Stimulated activated CD4-positive, alpha-beta T cell treated with anti-CD3 and anti-CD28 coated beads, TNF-alpha, amount 100 ng/mL, for 24 hours (primary cell): ENCODE data around the gene TMEM223.
"Not testable (repeated sequence)": the region's sequence is repeated elsewhere in the genome, so short reads cannot be mapped to it uniquely, and the experiment has no call there.

Experiments used
- DNase-seq, 3 experiments: peaks; one replicate each; pipeline ENCODE4 v3.0.0-alpha.2; 2020; ENCODE audit warnings: low read depth in 3 of 3

Gene TMEM223

DNA sequence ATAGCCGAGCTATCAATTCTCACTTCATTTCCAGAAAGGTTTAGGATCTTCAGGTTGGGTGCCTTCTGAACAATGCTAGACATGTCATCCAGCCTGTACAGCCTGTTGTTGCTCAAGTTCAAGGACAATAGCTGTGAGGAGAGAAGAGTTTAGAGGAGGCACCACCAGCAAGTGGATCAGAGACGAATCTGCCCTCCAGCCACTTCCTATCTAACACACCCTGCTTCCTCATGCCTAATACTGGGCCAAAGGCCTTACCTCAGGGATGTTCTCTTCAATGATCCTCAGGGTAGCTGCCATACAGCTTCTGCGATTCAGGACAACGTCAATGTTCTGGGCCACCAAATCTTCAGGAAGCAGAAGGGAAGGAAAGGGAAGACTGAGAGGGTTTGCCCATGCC lies 9.3 kb upstream of the TMEM223 start:
- DNase-seq: no peak

DNA sequence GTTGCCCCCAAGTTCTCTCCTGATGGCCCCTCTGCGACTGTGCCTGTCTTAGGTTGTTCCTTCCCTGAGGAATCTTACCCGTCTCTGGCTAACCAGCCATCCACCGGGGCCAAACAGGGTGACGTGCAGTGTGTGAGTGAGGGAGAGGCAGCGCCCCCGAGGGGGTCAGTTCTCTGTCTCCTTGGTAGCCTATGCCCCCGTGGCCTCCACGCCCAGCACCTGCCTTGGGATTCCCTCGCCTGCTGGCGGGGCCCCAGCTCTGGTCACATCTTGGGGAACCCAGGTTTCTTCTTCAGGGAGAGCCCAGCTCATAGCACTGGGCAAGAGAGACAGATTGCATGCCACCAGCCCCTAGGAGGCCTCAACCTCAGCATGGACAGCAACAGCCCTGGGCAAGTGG lies 7.7 kb upstream of the TMEM223 start:
- no peak for DNase-seq

DNA sequence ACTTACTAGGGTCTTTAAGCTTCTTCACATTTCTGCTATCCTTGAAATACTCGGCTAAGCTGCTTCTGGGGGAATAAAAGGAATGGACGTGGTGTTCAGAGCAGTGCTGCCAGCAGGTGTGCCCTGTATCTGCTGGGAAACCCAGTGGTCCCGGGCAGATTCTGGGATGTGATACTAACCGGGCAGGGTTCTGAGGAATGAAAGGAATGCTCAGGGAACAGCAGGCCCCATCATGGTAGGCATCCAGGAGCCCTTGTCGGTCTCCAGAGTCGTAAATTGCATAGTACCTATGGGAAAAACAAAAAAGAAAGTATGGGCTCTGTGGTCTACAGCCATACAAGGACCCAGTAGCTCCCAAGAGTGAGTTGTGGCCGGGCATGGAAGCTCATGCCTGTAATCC lies 4.5 kb upstream of the TMEM223 start:
- no peak for DNase-seq

DNA sequence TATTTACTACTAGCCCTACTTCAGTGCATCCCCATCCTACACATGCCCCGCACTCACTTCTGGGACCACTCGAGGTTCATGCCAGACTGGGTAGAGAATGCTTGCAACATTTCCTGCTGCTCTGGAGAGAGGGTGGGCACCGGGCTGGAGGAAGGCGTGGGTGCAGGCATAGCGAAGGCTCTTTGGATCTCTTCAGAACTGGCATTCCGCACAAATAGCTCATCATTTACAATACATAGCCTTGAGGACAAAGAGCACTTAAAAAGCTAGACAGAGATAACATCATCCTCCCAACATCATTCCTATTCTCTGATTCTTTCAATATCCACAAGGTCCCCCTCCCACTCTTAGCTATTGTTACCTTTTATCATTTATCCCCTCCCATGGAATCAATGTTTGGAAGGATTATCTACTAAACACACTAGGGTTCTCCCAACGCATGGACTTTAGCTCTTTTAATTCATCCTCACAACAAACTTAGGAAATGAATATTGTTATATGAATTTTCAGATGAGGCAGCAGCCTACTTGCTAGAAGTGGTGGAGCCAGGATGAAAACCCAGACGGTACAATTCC lies 2.5 kb upstream of the TMEM223 start:
- no peak for DNase-seq

DNA sequence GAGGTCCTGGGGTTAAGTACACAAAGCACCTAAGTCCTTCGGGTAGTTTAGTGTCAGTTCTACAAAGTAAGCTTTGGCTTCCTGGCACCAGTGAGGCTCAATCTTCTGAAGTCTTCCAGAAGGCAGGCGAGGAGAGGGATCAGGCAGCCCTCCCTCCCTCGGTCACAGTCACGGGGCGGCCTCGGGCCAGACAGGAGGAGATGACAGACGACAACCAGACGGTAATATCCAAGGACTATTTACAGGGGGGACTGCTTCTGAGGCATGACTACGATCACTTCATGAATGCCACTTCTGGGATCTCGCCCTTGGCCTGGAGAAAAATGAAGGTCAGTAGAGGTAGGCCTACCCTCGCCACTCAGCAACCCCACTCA lies 383 bp upstream of the TMEM223 start:
- DNase-seq: no peak

DNA sequence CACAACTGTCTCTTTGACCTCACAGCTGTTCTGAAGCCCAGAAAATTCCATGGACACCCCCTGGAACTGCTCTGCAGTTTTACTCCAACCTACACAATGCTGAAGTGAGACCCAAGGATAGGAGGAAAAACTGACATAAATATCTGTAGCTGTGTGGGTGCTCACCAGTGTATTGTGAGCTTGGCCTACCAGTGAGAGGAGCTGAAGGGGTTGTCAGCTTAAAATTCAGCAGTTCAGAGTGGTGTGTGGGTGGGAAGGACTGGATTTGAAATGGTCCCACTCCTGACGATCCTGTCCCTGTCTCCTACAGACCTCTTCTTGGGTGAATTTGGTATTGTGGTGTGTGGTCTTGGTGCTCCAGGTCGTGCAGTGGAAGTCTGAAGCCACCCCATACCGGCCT lies 2.2 kb downstream of the TMEM223 start:
- DNase-seq: no peak

DNA sequence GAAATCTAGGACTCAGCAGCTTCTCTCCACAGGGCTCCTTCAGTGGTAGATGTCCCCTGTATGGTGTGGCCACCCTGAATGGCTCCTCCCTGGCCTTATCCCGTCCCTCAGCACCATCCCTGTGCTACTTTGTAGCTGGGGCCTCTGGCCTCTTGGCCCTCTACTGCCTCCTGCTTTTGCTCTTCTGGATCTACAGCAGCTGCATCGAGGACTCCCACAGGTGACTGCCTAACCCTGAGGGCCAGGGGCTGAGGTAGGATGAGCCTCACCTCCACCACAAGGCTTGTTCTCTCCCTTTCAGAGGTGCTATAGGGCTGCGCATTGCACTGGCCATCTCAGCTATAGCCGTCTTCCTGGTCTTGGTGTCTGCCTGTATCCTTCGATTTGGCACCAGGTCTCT lies 2.8 kb downstream of the TMEM223 start:
- DNase-seq: no peak

DNA sequence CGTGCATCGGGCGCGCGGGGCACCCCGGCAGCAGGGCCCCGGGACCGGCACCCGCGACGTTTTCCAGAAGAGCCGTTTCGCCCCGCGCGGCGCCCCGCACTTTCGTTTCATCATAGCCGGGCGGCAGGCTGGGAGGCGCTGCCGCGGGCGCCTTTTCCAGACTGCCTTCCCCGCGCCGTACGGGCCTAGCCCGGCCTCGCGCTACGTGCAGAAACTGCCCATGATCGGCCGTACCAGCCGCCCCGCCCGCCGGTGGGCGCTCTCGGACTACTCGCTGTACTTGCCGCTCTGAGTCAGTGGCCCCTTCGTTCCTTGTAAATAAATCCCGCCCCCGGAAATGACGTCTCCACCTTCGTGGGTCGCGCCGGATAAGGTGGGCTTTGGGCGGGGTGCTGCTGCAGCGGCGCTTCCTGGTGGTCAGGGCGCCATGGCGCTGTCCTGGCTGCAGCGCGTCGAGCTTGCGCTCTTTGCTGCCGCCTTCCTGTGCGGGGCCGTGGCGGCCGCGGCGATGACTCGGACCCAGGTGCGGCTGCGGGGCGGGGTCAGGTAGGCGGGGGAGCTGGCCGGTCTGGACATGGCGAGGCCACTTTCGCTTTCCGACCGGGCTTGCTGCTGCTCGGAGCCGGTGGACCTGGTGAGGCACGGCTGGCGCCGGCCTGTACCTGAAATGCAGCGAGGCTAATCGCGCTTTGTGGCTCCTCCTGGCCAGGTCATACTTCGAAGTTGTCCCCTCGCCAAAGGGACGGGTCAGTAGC lies 4.6 kb downstream of the TMEM223 start, which contains the start of gene TMEM179B:
TMEM179B (plus strand) TSS at position 398 of the 755 bp plus-strand sequence; CDS start at position 428, 30 bp downstream.
- DNase-seq: peak; percentile 98 to 99 (median 99)

DNA sequence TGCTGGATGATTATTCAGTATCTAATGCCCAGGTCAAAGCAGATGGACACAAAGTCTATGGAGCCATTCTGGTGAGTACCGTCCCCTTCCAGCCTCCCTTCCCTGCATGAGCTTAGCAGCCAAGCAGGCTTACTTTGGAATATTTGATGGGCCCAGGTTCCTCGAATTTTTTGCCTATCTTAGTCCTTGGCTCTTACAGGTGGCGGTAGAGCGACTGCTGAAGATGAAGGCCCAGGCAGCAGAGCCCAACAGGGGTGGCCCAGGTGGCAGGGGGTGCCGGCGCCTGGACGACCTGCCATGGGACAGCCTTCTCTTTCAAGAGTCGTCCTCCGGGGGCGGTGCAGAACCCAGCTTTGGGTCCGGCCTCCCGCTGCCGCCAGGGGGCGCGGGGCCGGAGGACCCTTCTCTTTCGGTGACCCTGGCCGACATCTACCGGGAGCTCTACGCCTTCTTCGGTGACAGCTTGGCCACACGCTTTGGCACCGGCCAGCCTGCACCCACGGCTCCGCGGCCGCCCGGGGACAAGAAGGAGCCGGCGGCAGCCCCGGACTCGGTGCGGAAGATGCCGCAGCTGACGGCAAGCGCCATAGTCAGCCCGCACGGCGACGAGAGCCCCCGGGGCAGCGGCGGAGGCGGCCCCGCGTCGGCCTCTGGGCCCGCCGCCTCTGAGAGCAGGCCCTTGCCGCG lies 5.3 kb downstream of the TMEM223 start:
- peak; percentile 71 to 81 (median 74) for DNase-seq

DNA sequence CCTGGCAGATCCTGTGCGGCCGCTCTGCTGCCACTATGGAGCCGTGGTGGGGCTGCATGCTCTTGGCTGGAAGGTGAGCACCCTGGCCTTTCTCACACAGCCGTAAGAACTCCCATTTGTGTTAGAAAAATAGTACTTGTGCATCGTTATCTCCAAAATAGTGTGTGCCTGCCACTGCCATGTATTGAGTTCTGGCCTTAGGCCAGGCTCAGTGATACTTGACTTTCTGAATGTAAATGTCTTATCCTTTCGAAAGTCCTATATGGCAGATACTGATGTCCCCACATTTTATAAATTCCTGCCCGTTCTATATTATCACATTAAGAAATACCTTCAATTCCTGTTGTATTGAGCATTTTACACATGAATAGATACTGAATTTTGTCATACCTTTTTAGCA lies 9.1 kb downstream of the TMEM223 start:
- DNase-seq: no peak

DNA sequence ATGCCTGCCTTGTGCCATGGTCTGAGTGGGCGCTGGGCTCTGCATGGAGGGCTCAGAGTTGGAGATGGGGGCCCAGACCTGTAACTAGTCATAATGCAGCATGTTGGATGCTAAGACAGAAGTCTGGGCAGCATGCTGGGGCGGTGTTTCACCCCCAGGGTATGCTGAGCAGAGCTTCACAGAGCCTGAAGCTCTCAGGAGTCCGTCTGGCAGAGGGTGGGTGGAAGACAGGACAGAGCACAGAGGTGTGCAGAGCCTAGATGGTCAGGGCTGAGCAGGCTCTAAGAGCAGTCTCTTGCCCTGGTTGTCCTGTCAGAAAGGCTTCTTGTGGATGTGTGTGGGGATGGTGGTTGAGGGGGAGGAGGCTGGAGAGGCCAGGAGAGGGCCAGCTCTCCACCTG lies 13.4 kb downstream of the TMEM223 start:
- DNase-seq: no peak

DNA sequence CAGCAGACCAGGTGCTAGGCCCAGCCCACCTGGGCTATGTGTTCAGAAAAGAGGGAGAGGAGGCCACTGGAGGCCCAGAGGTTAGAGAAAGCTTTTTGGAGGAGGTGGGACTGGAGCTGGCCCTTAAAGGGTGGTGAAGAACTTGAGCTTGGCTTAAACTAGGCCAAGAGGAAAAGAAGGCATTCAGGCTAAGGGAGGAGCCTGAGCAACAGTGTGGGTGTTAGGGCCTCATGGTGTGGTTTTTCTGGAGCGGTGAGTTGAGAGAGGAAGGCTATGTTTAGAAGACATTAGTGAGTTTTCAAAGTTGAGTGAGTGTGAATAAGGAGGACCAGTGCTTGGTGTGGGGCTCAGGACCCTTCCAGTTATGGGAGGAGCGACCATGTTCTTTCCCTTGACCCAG lies 14.4 kb downstream of the TMEM223 start:
- DNase-seq: no peak

DNA sequence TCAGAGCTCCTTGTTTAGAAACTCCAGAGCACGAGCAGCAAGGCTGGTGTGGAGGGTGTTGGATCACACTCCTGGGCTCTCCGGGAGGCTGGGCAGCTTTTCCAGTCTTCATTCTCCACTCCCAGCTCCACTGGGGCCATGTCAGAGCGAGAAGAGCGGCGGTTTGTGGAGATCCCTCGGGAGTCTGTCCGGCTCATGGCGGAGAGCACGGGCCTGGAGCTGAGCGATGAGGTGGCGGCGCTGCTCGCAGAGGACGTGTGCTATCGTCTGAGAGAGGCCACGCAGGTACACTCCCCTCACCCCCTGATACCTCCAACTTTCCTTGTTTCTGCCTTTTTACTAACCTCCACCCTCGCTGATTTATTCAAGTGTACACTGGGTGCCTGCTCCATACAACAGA lies 16.2 kb downstream of the TMEM223 start:
- no peak for DNase-seq

DNA sequence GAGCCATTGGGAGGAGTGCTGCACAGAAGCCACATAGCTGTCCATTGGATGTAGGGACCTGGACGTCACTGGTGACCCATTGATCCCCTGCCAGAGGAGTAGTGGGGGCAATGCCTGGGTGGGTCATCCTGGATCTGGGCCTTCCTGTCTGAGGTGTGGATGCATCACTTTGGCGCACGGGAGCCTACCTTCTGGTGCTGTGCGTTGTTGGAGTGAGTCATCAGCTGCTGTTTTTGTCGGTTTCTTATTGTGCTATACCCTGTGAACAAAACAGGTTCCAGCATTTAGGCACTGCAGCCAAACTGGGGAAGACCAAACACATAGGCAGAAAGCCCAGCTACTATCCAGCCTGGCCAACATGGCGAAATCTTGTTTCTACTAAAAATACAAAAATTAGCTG lies 17.4 kb downstream of the TMEM223 start:
- DNase-seq: no peak

DNA sequence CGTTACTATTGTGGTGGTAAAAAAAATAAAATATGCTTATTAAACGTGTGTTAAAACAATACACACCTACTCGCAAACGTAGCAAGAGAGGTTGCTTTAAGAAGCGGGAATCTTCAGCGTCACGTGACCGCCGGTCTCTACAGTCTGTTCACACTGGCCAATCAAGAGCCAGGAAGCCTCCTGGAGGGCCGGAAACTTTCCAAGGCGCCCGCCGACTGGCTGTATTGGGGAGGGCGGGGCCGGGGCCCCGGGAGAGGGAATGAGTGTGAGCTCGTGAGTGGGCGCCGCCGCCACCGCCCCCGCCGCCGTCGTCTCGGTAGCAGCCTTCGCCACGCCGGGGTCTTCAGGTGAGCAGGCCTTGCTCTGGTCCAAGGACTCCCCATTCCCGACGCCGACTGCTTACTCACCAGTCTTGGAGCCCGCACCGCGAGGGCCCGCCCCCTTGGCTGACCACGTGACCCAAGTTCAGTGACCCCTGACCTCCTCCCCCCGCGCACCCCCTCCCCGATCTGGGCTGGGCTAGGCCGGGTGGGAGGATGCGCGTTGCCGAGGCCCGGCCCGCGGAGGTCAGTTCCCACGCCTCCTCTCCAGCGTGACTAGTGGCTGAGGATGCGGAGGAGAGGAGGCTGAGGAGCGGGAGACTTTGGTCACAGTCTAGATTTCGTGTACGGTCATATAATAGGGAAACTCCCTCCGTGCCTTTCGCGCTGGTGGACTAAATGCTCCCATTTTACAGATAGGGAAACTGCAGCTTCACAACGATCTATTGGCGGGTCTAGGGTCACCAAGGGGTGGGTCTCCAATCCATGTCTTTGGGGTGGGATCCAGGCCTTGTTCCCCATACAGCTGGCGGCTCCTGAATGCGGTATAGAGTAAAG lies 20.4 kb downstream of the TMEM223 start, which contains the start of gene TAF6L:
TAF6L (plus strand) TSS at position 253 of the 878 bp plus-strand sequence. CDS start 4,388 bp downstream, outside the sequence.
- peak; percentile 86 to 96 (median 88) for DNase-seq

DNA sequence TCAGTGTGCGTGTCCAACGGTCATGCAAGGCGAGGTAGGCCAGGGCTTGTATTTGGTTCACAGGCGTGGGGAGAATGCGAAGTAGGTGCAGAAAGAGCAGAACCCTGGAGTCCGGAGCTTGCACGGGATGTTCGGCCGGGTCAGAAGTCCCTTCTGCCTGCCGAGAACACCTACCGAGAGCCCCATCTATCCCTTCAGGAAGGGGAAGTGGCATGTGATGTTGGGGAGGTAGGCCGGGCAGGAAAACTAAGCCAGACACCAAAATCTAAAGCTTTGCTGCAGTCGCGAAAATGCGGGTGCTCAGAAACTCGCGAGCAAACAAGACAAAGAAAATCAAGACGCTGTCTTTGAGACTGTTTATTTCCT lies 21.0 kb downstream of the TMEM223 start:
- DNase-seq: no peak

DNA sequence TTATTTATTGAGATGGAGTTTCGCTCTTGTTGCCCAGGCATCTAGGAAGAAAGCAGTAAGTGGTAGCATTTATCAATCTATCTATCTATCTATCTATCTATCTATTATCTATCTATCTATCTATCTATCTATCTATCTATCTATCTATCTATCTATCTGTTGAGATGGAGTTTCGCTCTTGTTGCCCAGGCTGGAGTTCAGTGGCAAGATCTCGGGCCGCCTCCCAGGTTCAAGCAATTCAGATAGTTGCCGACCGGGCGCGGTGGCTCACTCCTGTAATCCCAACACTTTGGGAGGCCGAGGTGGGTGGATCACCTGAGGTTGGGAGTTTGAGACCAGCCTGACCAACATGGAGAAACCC lies 31.0 kb downstream of the TMEM223 start:
- not testable (repeated sequence) for DNase-seq

DNA sequence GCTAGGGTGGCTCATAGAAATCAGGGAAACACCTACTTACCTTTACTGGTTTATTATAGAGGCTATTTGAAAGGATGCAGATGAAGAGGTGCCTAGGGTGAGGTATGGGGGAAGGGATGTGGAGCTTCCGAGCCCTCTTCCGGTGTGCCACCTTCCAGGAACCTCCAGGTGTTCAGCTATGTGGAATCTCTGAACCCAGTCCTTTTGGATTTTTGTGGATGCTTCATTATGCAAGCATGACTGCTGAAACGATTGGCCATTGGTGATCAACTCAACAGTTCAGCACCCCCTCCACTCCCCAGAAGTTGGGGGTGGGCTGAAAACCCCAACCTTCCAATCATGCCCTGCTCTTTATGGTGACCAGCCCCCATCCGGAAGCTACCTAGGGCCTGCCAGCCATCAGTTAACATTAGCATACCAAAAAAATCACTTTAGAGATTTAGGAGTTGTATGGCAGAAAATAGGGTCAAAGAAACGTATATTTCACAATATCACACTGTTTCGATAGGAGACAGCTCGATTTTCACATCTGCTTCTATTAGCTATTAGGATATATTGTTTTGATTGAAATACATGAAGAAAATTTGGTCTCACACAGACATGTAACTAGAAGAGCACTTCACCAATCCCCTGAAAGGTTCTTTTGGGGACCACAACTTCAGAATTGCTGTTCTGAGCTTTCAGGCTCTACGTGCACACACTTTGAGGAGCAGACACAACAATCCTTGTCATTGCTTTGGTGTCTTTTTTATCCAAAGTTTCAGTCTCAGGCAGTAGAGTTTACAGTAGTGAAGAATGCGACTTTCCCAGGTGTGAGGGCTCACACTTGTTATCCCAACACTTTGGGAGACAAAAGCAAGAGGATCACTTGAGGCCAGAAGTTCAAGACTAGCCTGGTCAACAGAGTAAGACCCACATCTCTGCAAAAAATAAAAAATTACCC lies 33.7 kb downstream of the TMEM223 start:
- no peak for DNase-seq

DNA sequence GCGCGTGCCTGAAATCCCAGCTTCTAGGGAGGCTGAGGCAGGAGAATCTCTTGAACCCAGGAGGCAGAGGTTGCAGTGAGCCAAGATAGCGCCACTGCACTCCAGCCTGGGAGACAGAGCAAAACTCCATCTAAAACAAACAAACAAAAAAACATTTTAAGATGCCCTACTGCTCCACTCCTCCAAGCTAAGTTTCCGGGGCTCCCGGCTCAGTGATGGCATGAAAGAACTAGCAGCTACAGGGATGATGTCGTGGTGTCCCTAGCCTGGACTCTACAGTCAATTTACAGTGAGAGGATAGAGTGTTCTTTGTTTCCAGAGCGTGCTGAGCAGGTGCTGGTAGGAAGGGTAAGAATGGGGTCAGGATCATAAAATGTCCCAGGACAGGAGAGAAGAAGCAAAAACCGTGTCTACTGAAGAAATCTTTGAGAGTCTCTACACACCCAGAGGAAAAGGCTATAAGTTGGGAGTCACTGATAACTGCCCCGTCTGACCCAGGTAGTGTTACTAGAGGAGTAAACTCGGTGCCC lies 36.7 kb downstream of the TMEM223 start:
- no peak for DNase-seq

DNA sequence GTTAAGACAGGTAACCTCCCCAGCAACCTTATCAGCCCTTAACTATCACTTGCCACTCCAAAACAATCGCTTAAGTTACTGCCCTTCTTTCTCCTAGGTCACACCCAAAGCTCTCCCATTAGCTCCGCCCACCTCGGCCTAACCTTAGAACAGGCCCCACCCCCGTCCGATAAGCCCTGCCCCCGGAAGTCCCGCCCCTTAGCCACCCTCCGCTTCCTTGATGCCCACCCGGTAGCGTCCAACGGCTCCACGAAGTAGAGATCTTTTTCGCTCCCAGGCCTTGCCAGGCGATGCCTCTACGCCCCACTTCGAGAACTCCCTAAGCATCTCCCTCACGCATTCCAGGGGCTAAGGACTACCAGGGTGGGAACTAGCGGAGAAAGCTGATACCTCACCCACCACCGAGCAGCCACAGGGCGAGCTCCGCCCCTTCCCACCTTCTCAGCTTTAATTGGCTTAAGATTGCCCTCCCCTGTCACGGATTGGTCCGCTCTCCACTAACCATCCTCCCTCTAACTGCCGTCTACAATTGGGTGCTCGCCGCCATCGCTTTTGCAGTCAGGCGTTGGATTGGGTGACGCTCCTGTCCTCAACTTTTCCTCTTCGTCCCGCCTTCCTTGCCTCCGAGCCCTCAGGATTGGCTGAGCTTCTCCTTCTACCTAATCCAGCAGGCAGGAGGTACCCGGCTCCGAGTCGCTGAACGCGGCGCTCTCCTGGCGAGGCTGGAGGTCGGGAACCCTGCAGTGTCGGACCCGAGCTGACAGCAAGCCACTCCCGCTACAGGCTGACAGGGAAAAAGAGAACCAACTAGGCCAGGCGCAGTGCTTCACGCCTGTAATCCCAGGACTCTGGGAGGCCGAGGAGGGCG lies 37.8 kb downstream of the TMEM223 start, which contains the start of gene ZBTB3:
ZBTB3 (minus strand) TSS at position 425 of the 868 bp plus-strand sequence. CDS start 496 bp downstream, outside the sequence.
- peak; percentile 92 to 95 (median 95) for DNase-seq
